CD4-positive, alpha-beta T cell treated with Interleukin-15 for 1 hour (primary cell): ENCODE results near the gene MATCAP1.
A peak's percentile ranks its signal among the peaks of the same experiment; 100 is the strongest.

Source experiments
- DNase-seq: peaks from one replicate; pipeline ENCODE4 v3.0.0-alpha.2; 2020

MATCAP1 gene

GRCh38 chr16:67190448-67191399, 7.0 kb upstream of the MATCAP1 start:
- no peak for DNase-seq

- no peak for DNase-seq
Observed at GRCh38 chr16:67190041-67190440, 6.3 kb upstream of the MATCAP1 start, which contains the start of gene EXOC3L1. TSS of gene EXOC3L1 (minus strand) at chr16:67190136. CDS start at chr16:67189676, 460 bp downstream.

GRCh38 chr16:67188798-67189197, 5.0 kb upstream of the MATCAP1 start:
- DNase-seq = no peak

GRCh38 chr16:67188323-67188722, 4.6 kb upstream of the MATCAP1 start:
- no peak for DNase-seq

GRCh38 chr16:67187175-67187890, 3.6 kb upstream of the MATCAP1 start:
- DNase-seq = no peak

- DNase-seq = no peak
Observed at GRCh38 chr16:67186550-67186950, 2.8 kb upstream of the MATCAP1 start.

GRCh38 chr16:67185651-67186134, 1.9 kb upstream of the MATCAP1 start:
- DNase-seq = no peak

GRCh38 chr16:67184995-67185650, 1.4 kb upstream of the MATCAP1 start:
- DNase-seq = peak; percentile 82

- DNase-seq = no peak
Observed at GRCh38 chr16:67184453-67184994, 761 bp upstream of the MATCAP1 start.

GRCh38 chr16:67183284-67183626, 508 bp downstream of the MATCAP1 start:
- DNase-seq = no peak

- DNase-seq = no peak
Observed at GRCh38 chr16:67182288-67182687, 1.5 kb downstream of the MATCAP1 start.

- DNase-seq = no peak
Observed at GRCh38 chr16:67181346-67181745, 2.4 kb downstream of the MATCAP1 start.

- DNase-seq = no peak
Observed at GRCh38 chr16:67180166-67180565, 3.6 kb downstream of the MATCAP1 start.

- DNase-seq = no peak
Observed at GRCh38 chr16:67179421-67180080, 4.2 kb downstream of the MATCAP1 start.

- DNase-seq = peak; percentile 63
Observed at GRCh38 chr16:67177743-67178699, 5.7 kb downstream of the MATCAP1 start.

- DNase-seq = no peak
Observed at GRCh38 chr16:67176662-67177061, 7.1 kb downstream of the MATCAP1 start.

GRCh38 chr16:67174706-67175231, 9.0 kb downstream of the MATCAP1 start:
- DNase-seq = no peak

- DNase-seq = peak; percentile 73
Observed at GRCh38 chr16:67173808-67174705, 9.7 kb downstream of the MATCAP1 start.

GRCh38 chr16:67173323-67173722, 10.4 kb downstream of the MATCAP1 start:
- no peak for DNase-seq
